SK-N-SH treated with all-trans-retinoic acid at 6 μM for 48 hours (cell line): ENCODE data around the gene RIMS4.
A peak's percentile ranks its signal among the peaks of the same experiment; 100 is the strongest.

Experiments
- ATAC-seq: fragments of 200-7000 bp; cut with Tn5 transposase; 3 replicates; pipeline ENCODE4 v1.9.1; 2020; ENCODE audit warnings: mild to moderate bottlenecking, moderate library complexity
- ARNTL ChIP-seq: fragments of 450-650 bp; formaldehyde crosslinking; IDR thresholded peaks from 2 replicates; pipeline ENCODE4 v1.5.0; 2020; ENCODE audit warnings: low read depth, mild to moderate bottlenecking, moderate library complexity, borderline replicate concordance
- BACH2 ChIP-seq: fragments of 250-450 bp; sonication (Bioruptor Pico); IDR thresholded peaks from 2 replicates; pipeline ENCODE4 v1.9.0; 2021; ENCODE audit warnings: mild to moderate bottlenecking, borderline replicate concordance
- CSDC2 ChIP-seq: fragments of 250-450 bp; sonication (Bioruptor Pico); IDR thresholded peaks from 2 replicates; pipeline ENCODE4 v1.5.0; 2020; ENCODE audit warnings: mild to moderate bottlenecking, moderate library complexity
- CSRNP3 ChIP-seq: fragments of 250-450 bp; sonication (Bioruptor Pico); IDR thresholded peaks from 2 replicates; pipeline ENCODE4 v1.5.1; 2021; ENCODE audit warnings: mild to moderate bottlenecking, moderate library complexity
- ESRRG ChIP-seq: fragments of 250-450 bp; sonication (Bioruptor Pico); IDR thresholded peaks from 2 replicates; pipeline ENCODE4 v1.6.1; 2021; ENCODE audit warnings: mild to moderate bottlenecking
- GLIS3 ChIP-seq: fragments of 250-450 bp; sonication (Bioruptor Pico); IDR thresholded peaks from 2 replicates; pipeline ENCODE4 v1.5.0; 2020; ENCODE audit warnings: mild to moderate bottlenecking, moderate library complexity
- ISL1 ChIP-seq: fragments of 250-450 bp; sonication (Bioruptor Pico); IDR thresholded peaks from 2 replicates; pipeline ENCODE4 v2.1.2; 2022; ENCODE audit warnings: mild to moderate bottlenecking, moderate library complexity
- OSR1 ChIP-seq: fragments of 250-450 bp; sonication (Bioruptor Pico); IDR thresholded peaks from 2 replicates; pipeline ENCODE4 v1.8.0; 2022; ENCODE audit warnings: moderate library complexity, mild to moderate bottlenecking, inconsistent platforms
- PATZ1 ChIP-seq: fragments of 250-450 bp; sonication (Bioruptor Pico); IDR thresholded peaks from 2 replicates; pipeline ENCODE4 v1.8.0; 2020; ENCODE audit warnings: mild to moderate bottlenecking, moderate library complexity, borderline replicate concordance
- POU6F1 ChIP-seq: fragments of 250-450 bp; sonication (Bioruptor Pico); IDR thresholded peaks from 2 replicates; pipeline ENCODE4 v1.8.0; 2021; ENCODE audit warnings: low read depth, mild to moderate bottlenecking, moderate library complexity, borderline replicate concordance
- PPARA ChIP-seq: fragments of 250-450 bp; sonication (Bioruptor Pico); IDR thresholded peaks from 2 replicates; pipeline ENCODE4 v1.5.0; 2020; ENCODE audit warnings: mild to moderate bottlenecking, borderline replicate concordance
- SNAI2 ChIP-seq: fragments of 250-450 bp; sonication (Bioruptor Pico); IDR thresholded peaks from 2 replicates; pipeline ENCODE4 v1.5.0; 2020; ENCODE audit warnings: mild to moderate bottlenecking, moderate library complexity
- TCF4 ChIP-seq: fragments of 250-450 bp; sonication (Bioruptor Pico); IDR thresholded peaks from 2 replicates; pipeline ENCODE4 v1.8.0; 2021; ENCODE audit warnings: mild to moderate bottlenecking, moderate library complexity, borderline replicate concordance
- TOX ChIP-seq: fragments of 250-450 bp; sonication (Bioruptor Pico); IDR thresholded peaks from 2 replicates; pipeline ENCODE4 v1.8.0; 2021; ENCODE audit warnings: mild to moderate bottlenecking, moderate library complexity, borderline replicate concordance
- TSHZ2 ChIP-seq: fragments of 250-450 bp; sonication (Bioruptor Pico); IDR thresholded peaks from 2 replicates; pipeline ENCODE4 v1.5.0; 2020; ENCODE audit warnings: mild to moderate bottlenecking, moderate library complexity
- ZC3H10 ChIP-seq: fragments of 250-450 bp; sonication (Bioruptor Pico); IDR thresholded peaks from 2 replicates; pipeline ENCODE4 v1.5.1; 2021; ENCODE audit warnings: mild to moderate bottlenecking, moderate library complexity
- ZFP3 ChIP-seq: fragments of 250-450 bp; sonication (Bioruptor Pico); IDR thresholded peaks from 2 replicates; pipeline ENCODE4 v1.5.0; 2020; ENCODE audit warnings: mild to moderate bottlenecking, moderate library complexity
- ZNF70 ChIP-seq: fragments of 450-650 bp; formaldehyde crosslinking; IDR thresholded peaks from 2 replicates; pipeline ENCODE4 v1.5.0; 2020; ENCODE audit warnings: mild to moderate bottlenecking, moderate library complexity

Gene RIMS4

GRCh38 chr20:44707018-44707579 lies 103.2 kb downstream of the RIMS4 start:
- no peak for TF ChIP-seq ESRRG (CRISPR knock-in tag)
- no peak for TF ChIP-seq ZC3H10
- no peak for TF ChIP-seq ARNTL (CRISPR knock-in tag)
- TF ChIP-seq PPARA (CRISPR knock-in tag), result no peak
- TF ChIP-seq CSRNP3 (CRISPR knock-in tag), result no peak
- no peak for TF ChIP-seq OSR1
- no peak for TF ChIP-seq TOX (CRISPR knock-in tag)
- no peak for TF ChIP-seq GLIS3 (CRISPR knock-in tag)
- TF ChIP-seq, all 23 proteins: peak for 0
- no peak for ATAC-seq

- ATAC-seq, result peak; percentile 30; the same call in 1 of the 3 replicates
- no peak for TF ChIP-seq ZFP3
Measured at GRCh38 chr20:44706301-44707017, 103.9 kb downstream of the RIMS4 start.

- TF ChIP-seq GLIS3 (CRISPR knock-in tag) (no peak), CSDC2 (CRISPR knock-in tag) (no peak), ISL1 (CRISPR knock-in tag) (no peak), SNAI2 (CRISPR knock-in tag) (no peak), TOX (CRISPR knock-in tag) (no peak), TCF4 (no peak), PPARA (CRISPR knock-in tag) (no peak), CSRNP3 (CRISPR knock-in tag) (no peak), POU6F1 (no peak), BACH2 (CRISPR knock-in tag) (no peak), ZNF70 (CRISPR knock-in tag) (no peak), TSHZ2 (CRISPR knock-in tag) (no peak), PATZ1 (no peak)
- ATAC-seq, result no peak
Measured at GRCh38 chr20:44705364-44706094, 104.8 kb downstream of the RIMS4 start.
